Neuronal stem cell (in vitro differentiated cells): ENCODE results near the gene CEP112.

Experiments
- DNase-seq: peaks from one replicate; pipeline ENCODE4 v3.0.0-alpha.2; 2013; ENCODE audit warnings: low spot score
- H2AFZ ChIP-seq: one replicate; pipeline ENCODE4 v1.6.1; 2013; ENCODE audit warnings: mild to moderate bottlenecking, low read length, inconsistent platforms
- H2AK5ac ChIP-seq: 2 replicates; pipeline ENCODE4 v1.6.1; 2013; ENCODE audit warnings: low read depth, mild to moderate bottlenecking, inconsistent platforms, low read length, moderate library complexity, mixed read lengths
- H2BK120ac ChIP-seq: 2 replicates; pipeline ENCODE4 v1.6.1; 2013; ENCODE audit warnings: low read depth, mild to moderate bottlenecking, inconsistent platforms, low read length, moderate library complexity, mixed read lengths
- H2BK12ac ChIP-seq: one replicate; pipeline ENCODE4 v1.6.1; 2013; ENCODE audit warnings: low read length, inconsistent platforms
- H2BK15ac ChIP-seq: 2 replicates; pipeline ENCODE4 v1.6.1; 2013; ENCODE audit warnings: mild to moderate bottlenecking, low read length, inconsistent platforms, mixed read lengths
- H2BK5ac ChIP-seq: one replicate; pipeline ENCODE4 v1.6.1; 2013; ENCODE audit warnings: inconsistent platforms, mild to moderate bottlenecking, low read length, moderate library complexity
- H3K14ac ChIP-seq: one replicate; pipeline ENCODE4 v1.6.1; 2013; ENCODE audit warnings: low read length, inconsistent platforms
- H3K18ac ChIP-seq: 2 replicates; pipeline ENCODE4 v1.6.1; 2013; ENCODE audit warnings: low read length, inconsistent platforms
- H3K23ac ChIP-seq: 2 replicates; pipeline ENCODE4 v1.6.1; 2013; ENCODE audit warnings: low read depth, mild to moderate bottlenecking, mixed read lengths, low read length, inconsistent platforms; ENCODE audit not compliant: poor library complexity
- H3K27ac ChIP-seq: replicated peaks from 3 replicates; pipeline ENCODE4 v1.5.1; 2013; ENCODE audit warnings: low read length, inconsistent platforms
- H3K27me3 ChIP-seq, 3 experiments: 2 replicates each; pipeline ENCODE4 v1.6.1; 2013; ENCODE audit warnings: low read length in 3 of 3, mild to moderate bottlenecking in 2 of 3, inconsistent platforms in 1 of 3, low read depth in 1 of 3, mixed read lengths in 1 of 3, moderate library complexity in 1 of 3; ENCODE audit not compliant: control insufficient read depth in 3 of 3, insufficient read depth in 3 of 3
- H3K36me3 ChIP-seq, 2 donors: replicated peaks in 1 of 2; 2 replicates each; pipeline ENCODE4 v1.6.1; 2013; ENCODE audit warnings: low read length in 2 of 2; ENCODE audit not compliant: control insufficient read depth in 2 of 2, insufficient read depth in 2 of 2
- H3K4ac ChIP-seq: 2 replicates; pipeline ENCODE4 v1.6.1; 2013; ENCODE audit warnings: inconsistent platforms, mild to moderate bottlenecking, low read length, moderate library complexity
- H3K4me1 ChIP-seq, 2 donors: 1 replicate in 1 of 2; 2 replicates in 1 of 2; pipeline ENCODE4 v1.6.1; 2013; ENCODE audit warnings: low read length in 2 of 2, low read depth in 1 of 2; ENCODE audit not compliant: control insufficient read depth in 2 of 2, insufficient read depth in 1 of 2
- H3K4me2 ChIP-seq: one replicate; pipeline ENCODE4 v1.6.1; 2013; ENCODE audit warnings: mild to moderate bottlenecking, low read length, inconsistent platforms; ENCODE audit not compliant: insufficient read depth, poor library complexity, severe bottlenecking
- H3K4me3 ChIP-seq, 2 donors: 2 replicates each; pipeline ENCODE4 v1.5.1; 2013; ENCODE audit warnings: low read length in 2 of 2, mild to moderate bottlenecking in 2 of 2, inconsistent platforms in 1 of 2, moderate library complexity in 1 of 2
- H3K79me1 ChIP-seq: one replicate; pipeline ENCODE4 v1.6.1; 2013; ENCODE audit warnings: low read depth, mild to moderate bottlenecking, inconsistent platforms, low read length, moderate library complexity
- H3K9ac ChIP-seq: one replicate; pipeline ENCODE4 v1.6.1; 2013; ENCODE audit warnings: mild to moderate bottlenecking, low read depth, low read length, inconsistent platforms; ENCODE audit not compliant: poor library complexity
- H3K9me3 ChIP-seq, 2 donors: replicated peaks in 1 of 2; 2 replicates each; pipeline versions ENCODE3 to v1.6.1; 2013; ENCODE audit warnings: low read length in 2 of 2, mild to moderate bottlenecking in 2 of 2, inconsistent platforms in 1 of 2, low read depth in 1 of 2, mixed read lengths in 1 of 2, moderate library complexity in 1 of 2; ENCODE audit not compliant: control insufficient read depth in 2 of 2, insufficient read depth in 1 of 2
- H4K8ac ChIP-seq: one replicate; pipeline ENCODE4 v1.6.1; 2013; ENCODE audit warnings: low read depth, mild to moderate bottlenecking, inconsistent platforms, low read length, moderate library complexity
- H4K91ac ChIP-seq: one replicate; pipeline ENCODE4 v1.6.1; 2013; ENCODE audit warnings: low read length, low read depth, mild to moderate bottlenecking, inconsistent platforms; ENCODE audit not compliant: poor library complexity
- WGBS, 2 donors: extraction: QIAGEN DNeasy Blood & Tissue Kit; methylation state at CpG; one replicate each; pipeline ENCODE4 v1.1.7; 2013; ENCODE audit warnings: missing lambda C conversion rate in 2 of 2, mixed read lengths in 1 of 2; ENCODE audit not compliant: insufficient read length in 2 of 2, insufficient replicate concordance in 1 of 2; ENCODE audit errors: extremely low coverage in 2 of 2; 5-methylcytosine and 5-hydroxymethylcytosine counted together

Gene CEP112

GRCh38 chr17:66094727-66095126 is 97.2 kb downstream of the CEP112 start:
- Histone ChIP-seq H4K91ac (no peak overlapping the region), H4K8ac (no peak overlapping the region)
- no CpG with 5 or more reads among the region's 4 CpGs for WGBS, 2 donors

GRCh38 chr17:66091445-66092080 is 100.4 kb downstream of the CEP112 start:
- no CpG with 5 or more reads among the region's 3 CpGs for WGBS, 2 donors
- DNase-seq = no peak

More at GRCh38 chr17:66094727-66095126, 97.2 kb downstream of the CEP112 start:
- Histone ChIP-seq H2BK5ac (no peak overlapping the region), H3K4me3 (no peak overlapping the region), H3K14ac (no peak overlapping the region), H3K9me3 (peaks cover 0 to 14% of the 10 kb centered on the region in 2 donors), H3K27ac (no peak overlapping the region), H3K4me1 (no peaks in the 10 kb centered on the region), H2BK120ac (no peak overlapping the region), H3K9ac (no peak overlapping the region), H2AK5ac (no peak overlapping the region), H3K23ac (no peak overlapping the region), H3K79me1 (no peaks in the 10 kb centered on the region), H3K27me3 (no peaks in the 10 kb centered on the region), H3K4ac (no peak overlapping the region), H2AFZ (no peak overlapping the region), H2BK15ac (no peak overlapping the region), H3K18ac (no peak overlapping the region), H3K4me2 (no peak overlapping the region), H3K36me3 (peaks cover 0 to 26% of the 10 kb centered on the region in 2 donors), H2BK12ac (no peak overlapping the region)
- DNase-seq = no peak

DNA sequence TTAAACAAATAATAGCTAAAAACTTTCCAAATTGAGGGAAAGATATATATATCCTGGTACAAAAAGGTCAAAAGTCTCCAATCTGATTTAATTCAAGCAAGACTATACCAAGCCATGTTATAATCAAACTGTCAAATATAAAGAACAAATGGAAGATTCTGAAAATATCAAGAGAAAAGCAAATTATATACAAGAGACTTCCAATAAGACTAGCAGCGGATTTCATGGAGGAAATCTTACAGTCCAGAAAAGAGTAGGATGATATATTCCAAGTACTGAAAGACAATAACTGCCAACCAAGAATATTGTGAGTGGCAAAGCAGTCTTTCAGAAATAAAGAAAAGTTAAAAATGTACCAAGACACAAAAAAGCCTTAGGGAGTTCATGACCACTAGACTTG is 102.2 kb downstream of the CEP112 start:
- peaks cover 4 to 16% of the 10 kb centered on the region in 2 donors for H3K9me3 ChIP-seq
- no peaks in the 10 kb centered on the region for H3K27me3 ChIP-seq

More at GRCh38 chr17:66091445-66092080, 100.4 kb downstream of the CEP112 start:
- no peak overlapping the region for H4K8ac ChIP-seq
- no peak overlapping the region for H2BK120ac ChIP-seq
- no peak overlapping the region for H2AK5ac ChIP-seq
- no peaks in the 10 kb centered on the region for H3K4me1 ChIP-seq
- no peak overlapping the region for H3K27ac ChIP-seq
- H3K36me3 ChIP-seq = peaks cover 3 to 24% of the 10 kb centered on the region in 2 donors
- H2AFZ ChIP-seq = no peak overlapping the region
- H3K79me1 ChIP-seq = peaks cover 3% of the 10 kb centered on the region
- no peak overlapping the region for H3K4me3 ChIP-seq
- H2BK5ac ChIP-seq = no peak overlapping the region
- H3K18ac ChIP-seq = no peak overlapping the region
- no peak overlapping the region for H3K23ac ChIP-seq
- peaks cover 4 to 16% of the 10 kb centered on the region in 2 donors for H3K9me3 ChIP-seq
- H2BK15ac ChIP-seq = no peak overlapping the region
- no peak overlapping the region for H3K9ac ChIP-seq
- H3K27me3 ChIP-seq = no peaks in the 10 kb centered on the region
- no peak overlapping the region for H3K4ac ChIP-seq
- H3K4me2 ChIP-seq = no peak overlapping the region
- no peak overlapping the region for H2BK12ac ChIP-seq
- no peak overlapping the region for H4K91ac ChIP-seq
- no peak overlapping the region for H3K14ac ChIP-seq

DNA sequence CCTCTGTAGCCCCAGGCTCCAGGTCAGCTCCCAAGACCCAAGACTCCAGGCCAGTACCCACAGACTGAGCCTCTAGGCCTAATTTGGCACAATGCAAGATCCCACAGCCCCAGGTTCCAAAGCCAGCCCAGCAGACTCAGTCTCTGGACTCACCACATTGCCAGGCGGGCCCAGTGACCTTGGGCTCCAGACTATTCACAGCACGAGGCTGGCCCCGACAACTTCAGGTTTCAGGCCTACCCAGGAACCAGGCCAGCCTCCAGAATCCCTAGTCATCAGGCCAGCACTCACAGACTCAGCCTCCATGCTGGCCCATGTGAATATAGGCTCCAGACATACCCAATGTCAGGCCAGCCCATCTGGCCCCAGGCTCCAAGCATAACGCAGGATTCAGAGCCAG is 103.8 kb downstream of the CEP112 start:
- H2AFZ ChIP-seq = no peak overlapping the region
- H3K9me3 ChIP-seq = peaks cover 4 to 14% of the 10 kb centered on the region in 2 donors
- DNase-seq = no peak
- no peak overlapping the region for H3K23ac ChIP-seq
- no peak overlapping the region for H3K14ac ChIP-seq
- H3K4me1 ChIP-seq = no peaks in the 10 kb centered on the region
- H2BK120ac ChIP-seq = no peak overlapping the region
- H4K91ac ChIP-seq = no peak overlapping the region
- H2BK15ac ChIP-seq = no peak overlapping the region
- no peak overlapping the region for H2BK12ac ChIP-seq
- no peak overlapping the region for H3K4ac ChIP-seq
- H3K36me3 ChIP-seq = peaks cover 3% of the 10 kb centered on the region in 2 donors
- H4K8ac ChIP-seq = no peak overlapping the region
- no peak overlapping the region for H3K4me2 ChIP-seq
- no CpG with 5 or more reads among the region's 4 CpGs for WGBS, 2 donors
- no peaks in the 10 kb centered on the region for H3K27me3 ChIP-seq
- H2BK5ac ChIP-seq = no peak overlapping the region
- no peak overlapping the region for H2AK5ac ChIP-seq
- H3K79me1 ChIP-seq = peaks cover 3% of the 10 kb centered on the region
- no peak overlapping the region for H3K27ac ChIP-seq
- H3K18ac ChIP-seq = peak overlapping the region; percentile 15
- H3K9ac ChIP-seq = no peak overlapping the region
- H3K4me3 ChIP-seq = no peak overlapping the region

More for the DNA sequence above, 102.2 kb downstream of the CEP112 start:
- H2BK120ac ChIP-seq = no peak overlapping the region
- H2BK12ac ChIP-seq = no peak overlapping the region
- no peak overlapping the region for H4K91ac ChIP-seq
- no peak overlapping the region for H3K4me3 ChIP-seq
- no peak overlapping the region for H3K14ac ChIP-seq
- H3K4me2 ChIP-seq = no peak overlapping the region
- H3K18ac ChIP-seq = no peak overlapping the region
- WGBS, 2 donors = no CpG with 5 or more reads among the region's 1 CpG
- no peak overlapping the region for H3K27ac ChIP-seq
- no peak overlapping the region for H2AFZ ChIP-seq
- H4K8ac ChIP-seq = no peak overlapping the region
- H2AK5ac ChIP-seq = no peak overlapping the region
- no peak overlapping the region for H2BK5ac ChIP-seq
- H3K9ac ChIP-seq = no peak overlapping the region
- no peak for DNase-seq
- no peak overlapping the region for H2BK15ac ChIP-seq
- H3K4me1 ChIP-seq = no peaks in the 10 kb centered on the region
- H3K23ac ChIP-seq = no peak overlapping the region
- peaks cover 3% of the 10 kb centered on the region for H3K79me1 ChIP-seq
- H3K4ac ChIP-seq = no peak overlapping the region
- H3K36me3 ChIP-seq = peaks cover 3 to 9% of the 10 kb centered on the region in 2 donors
